AG10803 (cell line): ENCODE results near the gene ENGASE.

Experiments
- DNase-seq: peaks from one replicate; pipeline ENCODE4 v3.0.0; 2010; ENCODE audit warnings: low read depth
- H3K4me3 ChIP-seq: 2 replicates; pipeline ENCODE4 v1.5.1; 2011; ENCODE audit warnings: mild to moderate bottlenecking, low read length, control low read depth
- TF ChIP-seq, protein P1 (sequence below): conservative IDR thresholded peaks from 2 replicates; pipeline ENCODE4 v1.5.1; 2011; ENCODE audit warnings: mild to moderate bottlenecking, low read length, control low read depth, inconsistent platforms

ENGASE gene

DNA sequence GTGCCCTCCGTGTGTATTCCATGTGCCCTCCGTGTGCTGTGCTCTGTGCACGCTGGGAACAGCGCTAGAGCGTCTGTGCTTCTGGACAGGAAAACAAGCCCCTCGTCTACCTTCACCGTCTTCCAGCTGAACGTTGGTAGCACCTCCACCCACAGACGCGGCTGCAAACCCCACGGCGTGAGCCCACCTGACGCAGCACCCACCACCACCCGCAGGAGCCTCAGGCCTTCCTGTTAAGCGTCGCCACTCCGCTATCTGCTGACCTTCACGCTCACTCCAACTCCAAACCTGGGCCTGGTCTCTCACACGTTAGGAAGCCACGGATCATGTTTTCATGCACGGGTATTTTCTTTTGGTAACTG, 56.6 kb downstream of the ENGASE start:
- no peak overlapping the region for H3K4me3 ChIP-seq
- TF ChIP-seq, protein P1, sequence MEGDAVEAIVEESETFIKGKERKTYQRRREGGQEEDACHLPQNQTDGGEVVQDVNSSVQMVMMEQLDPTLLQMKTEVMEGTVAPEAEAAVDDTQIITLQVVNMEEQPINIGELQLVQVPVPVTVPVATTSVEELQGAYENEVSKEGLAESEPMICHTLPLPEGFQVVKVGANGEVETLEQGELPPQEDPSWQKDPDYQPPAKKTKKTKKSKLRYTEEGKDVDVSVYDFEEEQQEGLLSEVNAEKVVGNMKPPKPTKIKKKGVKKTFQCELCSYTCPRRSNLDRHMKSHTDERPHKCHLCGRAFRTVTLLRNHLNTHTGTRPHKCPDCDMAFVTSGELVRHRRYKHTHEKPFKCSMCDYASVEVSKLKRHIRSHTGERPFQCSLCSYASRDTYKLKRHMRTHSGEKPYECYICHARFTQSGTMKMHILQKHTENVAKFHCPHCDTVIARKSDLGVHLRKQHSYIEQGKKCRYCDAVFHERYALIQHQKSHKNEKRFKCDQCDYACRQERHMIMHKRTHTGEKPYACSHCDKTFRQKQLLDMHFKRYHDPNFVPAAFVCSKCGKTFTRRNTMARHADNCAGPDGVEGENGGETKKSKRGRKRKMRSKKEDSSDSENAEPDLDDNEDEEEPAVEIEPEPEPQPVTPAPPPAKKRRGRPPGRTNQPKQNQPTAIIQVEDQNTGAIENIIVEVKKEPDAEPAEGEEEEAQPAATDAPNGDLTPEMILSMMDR: no peak
- no peak for DNase-seq

- DNase-seq: no peak
- TF ChIP-seq, protein P1: no peak
- no peak overlapping the region for H3K4me3 ChIP-seq
Measured at GRCh38 chr17:79131701-79132100, 57.1 kb downstream of the ENGASE start.

- no peak for DNase-seq
- TF ChIP-seq, protein P1: no peak
Measured at GRCh38 chr17:79132271-79133064, 57.8 kb downstream of the ENGASE start.

GRCh38 chr17:79133214-79133613, 58.6 kb downstream of the ENGASE start:
- H3K4me3 ChIP-seq: no peak overlapping the region
- no peak for DNase-seq
- TF ChIP-seq, protein P1: no peak

More at GRCh38 chr17:79132271-79133064, 57.8 kb downstream of the ENGASE start:
- no peak overlapping the region for H3K4me3 ChIP-seq

- no peak overlapping the region for H3K4me3 ChIP-seq
- TF ChIP-seq, protein P1: no peak
- no peak for DNase-seq
Measured at GRCh38 chr17:79133985-79134384, 59.4 kb downstream of the ENGASE start.

- TF ChIP-seq, protein P1: no peak
Measured at GRCh38 chr17:79135011-79135410, 60.4 kb downstream of the ENGASE start.

More at GRCh38 chr17:79135011-79135410, 60.4 kb downstream of the ENGASE start:
- H3K4me3 ChIP-seq: no peak overlapping the region
- DNase-seq: no peak
